Fibroblast of lung (primary cell): Measurements from ENCODE around the gene UGDH. TPM values are rescaled to one million over a fixed set of nuclear protein-coding genes. Genes with fewer than 3 reads are reported as not detected.
"Not testable (repeated sequence)": the region's sequence is repeated elsewhere in the genome, so short reads cannot be mapped to it uniquely, and the experiment has no call there.

ENCODE experiments used
- DNase-seq, 2 donors: peaks; one replicate each; pipeline versions ENCODE4 v3.0.0 to v3.0.0-alpha.2; 2010; ENCODE audit warnings: low read depth in 2 of 2
- H2AFZ ChIP-seq: 2 replicates; pipeline ENCODE4 v1.5.1; 2012; ENCODE audit warnings: low read length, control low read depth, inconsistent platforms
- H3K27ac ChIP-seq: 2 replicates; pipeline ENCODE4 v1.5.1; 2011; ENCODE audit warnings: low read length, control low read depth; ENCODE audit not compliant: insufficient read depth
- H3K27me3 ChIP-seq: 2 replicates; pipeline ENCODE4 v1.5.1; 2011; ENCODE audit warnings: mild to moderate bottlenecking, low read length; ENCODE audit not compliant: control insufficient read depth, insufficient read depth
- H3K36me3 ChIP-seq: 2 replicates; pipeline ENCODE4 v1.5.1; 2011; ENCODE audit warnings: low read length; ENCODE audit not compliant: control insufficient read depth, insufficient read depth
- H3K4me1 ChIP-seq: 2 replicates; pipeline ENCODE4 v1.5.1; 2011; ENCODE audit warnings: low read length; ENCODE audit not compliant: control insufficient read depth, insufficient read depth; ENCODE audit errors: extremely low read depth
- H3K4me2 ChIP-seq: 2 replicates; pipeline ENCODE4 v1.5.1; 2011; ENCODE audit warnings: low read length, control low read depth; ENCODE audit not compliant: insufficient read depth; ENCODE audit errors: extremely low read depth
- H3K4me3 ChIP-seq, 4 experiments: fragments of 200-600 bp in 1 of 4; sonication (generic) in 1 of 4; replicated peaks in 1 of 4; 2 replicates each; pipeline ENCODE4 v1.5.1; 2011 to 2016; ENCODE audit warnings: low read length in 4 of 4, low read depth in 3 of 4, mild to moderate bottlenecking in 3 of 4, control low read depth in 2 of 4, inconsistent platforms in 1 of 4, mixed read lengths in 1 of 4; ENCODE audit not compliant: insufficient read depth in 1 of 4; ENCODE audit errors: control extremely low read depth in 1 of 4
- H3K79me2 ChIP-seq: 2 replicates; pipeline ENCODE4 v1.5.1; 2012; ENCODE audit warnings: mild to moderate bottlenecking, low read length, inconsistent platforms; ENCODE audit not compliant: control insufficient read depth, insufficient read depth
- H3K9ac ChIP-seq: 2 replicates; pipeline ENCODE4 v1.5.1; 2011; ENCODE audit warnings: mild to moderate bottlenecking, low read length, control low read depth; ENCODE audit not compliant: insufficient read depth
- H3K9me3 ChIP-seq: 2 replicates; pipeline ENCODE4 v1.5.1; 2012; ENCODE audit warnings: low read depth, low read length; ENCODE audit not compliant: control insufficient read depth, insufficient read depth
- H4K20me1 ChIP-seq: 2 replicates; pipeline ENCODE4 v1.5.1; 2011; ENCODE audit warnings: low read length; ENCODE audit not compliant: control insufficient read depth, insufficient read depth; ENCODE audit errors: extremely low read depth
- CTCF ChIP-seq, 2 donors: IDR thresholded peaks in 1 of 2; conservative IDR thresholded peaks in 1 of 2; 1 replicate in 1 of 2; 2 replicates in 1 of 2; pipeline ENCODE4 v1.5.1; 2011 to 2012; ENCODE audit warnings: low read length in 2 of 2, control low read depth in 1 of 2, inconsistent platforms in 1 of 2, low read depth in 1 of 2, mild to moderate bottlenecking in 1 of 2
- EZH2 ChIP-seq: IDR thresholded peaks from 2 replicates; pipeline ENCODE4 v1.5.1; 2012; ENCODE audit warnings: low read length, control low read depth, mild to moderate bottlenecking; ENCODE audit errors: missing control alignments
- polyA plus RNA-seq, 2 donors: library from polyadenylated mRNA; depleted of rRNA in 1 of 2; stranded (reverse) in 1 of 2; unstranded in 1 of 2; fragments of >200 nt; gene quantifications; 2 replicates each; pipeline ENCODE4 v1.2.1, GENCODE V29; 2011 to 2012; ENCODE audit warnings: missing spikeins in 1 of 2
- total RNA-seq: library from RNA; depleted of rRNA; stranded (reverse); fragments of >200 nt; gene quantifications from 2 replicates; pipeline ENCODE4 v1.2.1, GENCODE V29; 2014

UGDH gene
- total and polyA plus RNA-seq, 2 donors (not counting 1 experiment from before 2014, with no cell fraction given), result 85.9 to 182 TPM

GRCh38 chr4:39544580-39545315 lies 17.5 kb upstream of the UGDH start:
- Histone ChIP-seq H3K36me3 (no peaks in the 10 kb centered on the region), H3K9ac (no peak overlapping the region), H3K79me2 (no peaks in the 10 kb centered on the region), H4K20me1 (no peaks in the 10 kb centered on the region), H2AFZ (no peak overlapping the region), H3K27ac (no peak overlapping the region), H3K4me3 (no peak overlapping the region), H3K4me2 (no peak overlapping the region), H3K4me1 (no peaks in the 10 kb centered on the region), H3K27me3 (no peaks in the 10 kb centered on the region), H3K9me3 (no peaks in the 10 kb centered on the region)
- no peak for TF ChIP-seq EZH2
- no peak for TF ChIP-seq CTCF (conservative IDR thresholded peaks at IDR 0.05 in 1 of 2, IDR thresholded peaks at IDR 0.05 in 1 of 2; ENCODE audit: low read depth in 1 of 2, low read length in 2 of 2)
- peak; percentile 16 to 66 for DNase-seq

GRCh38 chr4:39544080-39544479 lies 16.8 kb upstream of the UGDH start:
- not testable (repeated sequence) for H3K9ac ChIP-seq, H2AFZ ChIP-seq, H3K36me3 ChIP-seq, H3K4me1 ChIP-seq, H3K27ac ChIP-seq, H3K27me3 ChIP-seq, H3K4me2 ChIP-seq, DNase-seq, H3K9me3 ChIP-seq, H3K4me3 ChIP-seq, H4K20me1 ChIP-seq, H3K79me2 ChIP-seq

GRCh38 chr4:39543034-39543433 lies 15.8 kb upstream of the UGDH start:
- no peaks in the 10 kb centered on the region for H3K4me1 ChIP-seq
- no peaks in the 10 kb centered on the region for H3K9me3 ChIP-seq
- no peak overlapping the region for H2AFZ ChIP-seq
- H3K36me3 ChIP-seq, result no peaks in the 10 kb centered on the region
- no peaks in the 10 kb centered on the region for H3K27me3 ChIP-seq
- no peaks in the 10 kb centered on the region for H3K79me2 ChIP-seq
- H3K4me3 ChIP-seq, result no peak overlapping the region
- TF ChIP-seq CTCF (conservative IDR thresholded peaks at IDR 0.05 in 1 of 2, IDR thresholded peaks at IDR 0.05 in 1 of 2; ENCODE audit: low read depth in 1 of 2, low read length in 2 of 2), result no peak
- no peak for TF ChIP-seq EZH2
- H3K9ac ChIP-seq, result no peak overlapping the region
- no peaks in the 10 kb centered on the region for H4K20me1 ChIP-seq
- no peak overlapping the region for H3K27ac ChIP-seq
- no peak overlapping the region for H3K4me2 ChIP-seq
- DNase-seq, result no peak
